CD4-positive, alpha-beta T cell treated with Interleukin-15 for 4 hours (primary cell): ENCODE measurements around the gene SELENOP.

Experiments used
- DNase-seq: peaks from one replicate; pipeline ENCODE4 v3.0.0-alpha.2; 2020; ENCODE audit warnings: low spot score

The SELENOP gene

GRCh38 chr5:42798284-42799240 is 13.1 kb downstream of the SELENOP start:
- no peak for DNase-seq

GRCh38 chr5:42791151-42791550 is 20.5 kb downstream of the SELENOP start:
- no peak for DNase-seq

- no peak for DNase-seq
Measured at GRCh38 chr5:42787845-42788244, 23.8 kb downstream of the SELENOP start.

GRCh38 chr5:42787073-42787472 is 24.6 kb downstream of the SELENOP start:
- no peak for DNase-seq

- no peak for DNase-seq
Measured at GRCh38 chr5:42785756-42786155, 25.9 kb downstream of the SELENOP start.

GRCh38 chr5:42784132-42784531 is 27.6 kb downstream of the SELENOP start:
- no peak for DNase-seq

GRCh38 chr5:42781584-42781983 is 30.1 kb downstream of the SELENOP start:
- DNase-seq: no peak

- DNase-seq: no peak
Measured at GRCh38 chr5:42779083-42779482, 32.6 kb downstream of the SELENOP start.

- DNase-seq: no peak
Measured at GRCh38 chr5:42772265-42772993, 39.3 kb downstream of the SELENOP start.

- no peak for DNase-seq
Measured at GRCh38 chr5:42770003-42770402, 41.7 kb downstream of the SELENOP start.

- DNase-seq: no peak
Measured at GRCh38 chr5:42768106-42768504, 43.6 kb downstream of the SELENOP start.

GRCh38 chr5:42767491-42768105 is 44.1 kb downstream of the SELENOP start:
- DNase-seq: peak; percentile 35

GRCh38 chr5:42761791-42762190 is 49.9 kb downstream of the SELENOP start:
- no peak for DNase-seq

- DNase-seq: no peak
Measured at GRCh38 chr5:42760426-42760825, 51.3 kb downstream of the SELENOP start.

GRCh38 chr5:42759456-42759855 is 52.2 kb downstream of the SELENOP start:
- no peak for DNase-seq

GRCh38 chr5:42756606-42757601 is 54.8 kb downstream of the SELENOP start, which contains the start of gene CCDC152:
Gene CCDC152, plus strand, starts transcription at chr5:42756818. Its CDS starts 2,304 bp downstream, at chr5:42759122.
- peak; percentile 50 for DNase-seq

GRCh38 chr5:42753099-42753498 is 58.6 kb downstream of the SELENOP start:
- DNase-seq: no peak

- no peak for DNase-seq
Measured at GRCh38 chr5:42751044-42751443, 60.6 kb downstream of the SELENOP start.

GRCh38 chr5:42750507-42750906 is 61.2 kb downstream of the SELENOP start:
- DNase-seq: no peak
